ENCODE measurements around the gene DACH1. TPM values are rescaled to one million over a fixed set of nuclear protein-coding genes. Genes with fewer than 3 reads are reported as not detected.

DACH1 gene
- total RNA-seq, 4 donors from 2014 or later: 1.5 to 17.3 (median 3.3) TPM

GRCh38 chr13:71677124-71677523, 189.9 kb downstream of the DACH1 start:
- Histone ChIP-seq H3K27ac (no peak overlapping the region), H3K4me3 (no peak overlapping the region), H3K9me3 (no peaks in the 10 kb centered on the region), H3K36me3 (no peaks in the 10 kb centered on the region), H3K27me3 (no peaks in the 10 kb centered on the region), H3K4me1 (no peaks in the 10 kb centered on the region)
- intact Hi-C loops (cut with DNase I; ENCODE audit: low total_unique reads) (no loop called here), in situ Hi-C loops (cut with MboI; ENCODE audit: low pct_ligation_motif_present in 1 of 4, low pct_unique_long_range_greater_than_20kb in 1 of 4, low sequenced_read_pairs in 3 of 4) (no loop called here)
- 78 to 90% methylated on average over 2 of the region's 2 CpGs for WGBS, 2 donors (ENCODE audit: low coverage in 1 of 2)
- no peak for DNase-seq
- no peak for TF ChIP-seq POLR2AphosphoS5 (IDR thresholded peaks at IDR 0.05)
- no peak for TF ChIP-seq EP300 (IDR thresholded peaks at IDR 0.05; ENCODE audit: low read depth)
- TF ChIP-seq CTCF (IDR thresholded peaks at IDR 0.05): no peak
- no peak for TF ChIP-seq POLR2A (IDR thresholded peaks at IDR 0.05)

GRCh38 chr13:71672512-71672911, 194.5 kb downstream of the DACH1 start:
- Histone ChIP-seq H3K27ac (no peak overlapping the region), H3K4me1 (no peaks in the 10 kb centered on the region), H3K36me3 (no peaks in the 10 kb centered on the region), H3K27me3 (no peaks in the 10 kb centered on the region), H3K4me3 (no peak overlapping the region), H3K9me3 (no peaks in the 10 kb centered on the region)
- no peak for TF ChIP-seq CTCF (IDR thresholded peaks at IDR 0.05)
- in situ Hi-C loops (cut with MboI; ENCODE audit: low pct_ligation_motif_present in 1 of 4, low pct_unique_long_range_greater_than_20kb in 1 of 4, low sequenced_read_pairs in 3 of 4) (no loop called here), intact Hi-C loops (cut with DNase I; ENCODE audit: low total_unique reads) (no loop called here)
- DNase-seq: no peak
- 62 to 92% methylated on average over 4 of the region's 4 CpGs for WGBS, 2 donors (ENCODE audit: low coverage in 1 of 2)

- WGBS, 2 donors (ENCODE audit: low coverage in 1 of 2): 91 to 93% methylated on average over 2 of the region's 2 CpGs
- in situ Hi-C loops (cut with MboI; ENCODE audit: low pct_ligation_motif_present in 1 of 4, low pct_unique_long_range_greater_than_20kb in 1 of 4, low sequenced_read_pairs in 3 of 4): no loop called here
- intact Hi-C loops (cut with DNase I; ENCODE audit: low total_unique reads): no loop called here
Observed at GRCh38 chr13:71663431-71663830, 203.6 kb downstream of the DACH1 start.

GRCh38 chr13:71661921-71662320, 205.1 kb downstream of the DACH1 start:
- TF ChIP-seq POLR2A (IDR thresholded peaks at IDR 0.05) (no peak), POLR2AphosphoS5 (IDR thresholded peaks at IDR 0.05) (no peak), EP300 (IDR thresholded peaks at IDR 0.05; ENCODE audit: low read depth) (no peak), CTCF (IDR thresholded peaks at IDR 0.05) (no peak)
- 61 to 65% methylated on average over 3 of the region's 3 CpGs for WGBS, 2 donors (ENCODE audit: low coverage in 1 of 2)
- H3K36me3 ChIP-seq: no peaks in the 10 kb centered on the region
- H3K4me3 ChIP-seq: no peak overlapping the region
- H3K9me3 ChIP-seq: no peaks in the 10 kb centered on the region
- in situ Hi-C loops (cut with MboI; ENCODE audit: low pct_ligation_motif_present in 1 of 4, low pct_unique_long_range_greater_than_20kb in 1 of 4, low sequenced_read_pairs in 3 of 4): no loop called here
- DNase-seq: no peak
- H3K27ac ChIP-seq: no peak overlapping the region
- peaks cover 0 to 8% (median 0%) of the 10 kb centered on the region in 4 donors for H3K4me1 ChIP-seq
- intact Hi-C loops (cut with DNase I; ENCODE audit: low total_unique reads): no loop called here
- no peaks in the 10 kb centered on the region for H3K27me3 ChIP-seq

More at GRCh38 chr13:71663431-71663830, 203.6 kb downstream of the DACH1 start:
- no peak for TF ChIP-seq POLR2A (IDR thresholded peaks at IDR 0.05)
- no peak for TF ChIP-seq EP300 (IDR thresholded peaks at IDR 0.05; ENCODE audit: low read depth)
- TF ChIP-seq POLR2AphosphoS5 (IDR thresholded peaks at IDR 0.05): no peak
- no peak for TF ChIP-seq CTCF (IDR thresholded peaks at IDR 0.05)
- no peaks in the 10 kb centered on the region for H3K9me3 ChIP-seq
- no peak overlapping the region for H3K4me3 ChIP-seq
- H3K4me1 ChIP-seq: peaks cover 0 to 8% (median 0%) of the 10 kb centered on the region in 4 donors
- no peak overlapping the region for H3K27ac ChIP-seq
- DNase-seq: no peak
- no peaks in the 10 kb centered on the region for H3K36me3 ChIP-seq
- H3K27me3 ChIP-seq: no peaks in the 10 kb centered on the region
